HepG2 (cell line): Measurements from ENCODE around the gene NEK8. TPM values are rescaled to one million over a fixed set of nuclear protein-coding genes. Genes with fewer than 3 reads are reported as not detected.

Experiments
- ELF3 ChIP-seq: IDR thresholded peaks from 2 replicates; pipeline ENCODE4 v1.6.1; 2016; ENCODE audit warnings: missing genetic modification reagents, missing compliant biosample characterization
- HOXA5 ChIP-seq: sonication (generic); formaldehyde crosslinking; IDR thresholded peaks from 2 replicates; pipeline ENCODE4 v1.4.0; 2020; ENCODE audit warnings: missing genetic modification reagents
- NFIC ChIP-seq: IDR thresholded peaks from 2 replicates; pipeline ENCODE4 v1.6.1; 2012; ENCODE audit warnings: mild to moderate bottlenecking, low read length, inconsistent platforms
- RBM22 ChIP-seq: fragments of 200-400 bp; formaldehyde crosslinking; optimal IDR thresholded peaks from 2 replicates; pipeline ENCODE3; 2017; ENCODE audit warnings: mild to moderate bottlenecking, low read length, moderate library complexity
- SALL1 ChIP-seq: sonication (generic); formaldehyde crosslinking; IDR thresholded peaks from 2 replicates; pipeline ENCODE4 v1.8.0; 2022; ENCODE audit warnings: mild to moderate bottlenecking, missing genetic modification reagents
- SAP130 ChIP-seq: IDR thresholded peaks from 2 replicates; pipeline ENCODE4 v1.6.1; 2016; ENCODE audit warnings: low read depth
- ZNF274 ChIP-seq: sonication (generic); formaldehyde crosslinking; IDR thresholded peaks from 2 replicates; pipeline ENCODE4 v1.5.1; 2020; ENCODE audit warnings: mild to moderate bottlenecking, missing genetic modification reagents
- ZNF3 ChIP-seq: IDR thresholded peaks from 2 replicates; pipeline ENCODE4 v1.7.0; 2017; ENCODE audit warnings: inconsistent platforms
- ZNF883 ChIP-seq: sonication (generic); formaldehyde crosslinking; IDR thresholded peaks from 2 replicates; pipeline ENCODE4 v1.5.1; 2020; ENCODE audit warnings: mild to moderate bottlenecking, missing genetic modification reagents; ENCODE audit errors: not compliant biosample characterization
- polyA plus RNA-seq, 8 experiments: library from polyadenylated mRNA; depleted of rRNA in 3 of 8; stranded (reverse) in 7 of 8; unstranded in 1 of 8; fragments of >200 nt; fragmentation: Illumina TruSeq in 4 of 8; extraction: Trizol in 4 of 8; gene quantifications; 2 replicates each; pipeline versions ENCODE4 v1.2.1 to v1.2.3, GENCODE V29; 2011 to 2016; ENCODE audit warnings: low read depth in 4 of 8, missing spikeins in 1 of 8, mixed read lengths in 1 of 8; ENCODE audit not compliant: insufficient read depth in 1 of 8
- total RNA-seq, 5 experiments: library from RNA; depleted of rRNA; stranded (reverse); fragments of >200 nt; fragmentation: Illumina TruSeq; extraction: Trizol; gene quantifications; 2 replicates each; pipeline ENCODE4 v1.2.3, GENCODE V29; 2016; ENCODE audit warnings: low read depth in 1 of 5
- TF ChIP-seq, protein P1 (sequence below): sonication (generic); formaldehyde crosslinking; IDR thresholded peaks from 2 replicates; pipeline ENCODE4 v1.5.1; 2020; ENCODE audit warnings: mild to moderate bottlenecking, moderate library complexity, missing genetic modification reagents
- TF ChIP-seq, protein P2 (sequence below): sonication (generic); formaldehyde crosslinking; IDR thresholded peaks from 2 replicates; pipeline ENCODE4 v1.4.0; 2020; ENCODE audit warnings: missing genetic modification reagents, borderline replicate concordance
- TF ChIP-seq, protein P3 (sequence below), 2 experiments: sonication (generic) in 1 of 2; formaldehyde crosslinking in 1 of 2; IDR thresholded peaks; 2 replicates each; pipeline versions ENCODE4 v1.6.1 to v1.9.0; 2014 to 2022; ENCODE audit warnings: antibody characterized with exemption in 1 of 2, borderline replicate concordance in 1 of 2, inconsistent platforms in 1 of 2, low read depth in 1 of 2, missing genetic modification reagents in 1 of 2
- TF ChIP-seq, protein P4 (sequence below): sonication (generic); formaldehyde crosslinking; IDR thresholded peaks from 2 replicates; pipeline ENCODE4 v1.4.0; 2020; ENCODE audit warnings: mild to moderate bottlenecking, missing genetic modification reagents

The NEK8 gene
- total and polyA plus RNA-seq, 2 of the 13 experiments (the other 11 are each of a cell fraction or from before 2014, with no cell fraction given): 5.8 to 13.5 TPM

DNA sequence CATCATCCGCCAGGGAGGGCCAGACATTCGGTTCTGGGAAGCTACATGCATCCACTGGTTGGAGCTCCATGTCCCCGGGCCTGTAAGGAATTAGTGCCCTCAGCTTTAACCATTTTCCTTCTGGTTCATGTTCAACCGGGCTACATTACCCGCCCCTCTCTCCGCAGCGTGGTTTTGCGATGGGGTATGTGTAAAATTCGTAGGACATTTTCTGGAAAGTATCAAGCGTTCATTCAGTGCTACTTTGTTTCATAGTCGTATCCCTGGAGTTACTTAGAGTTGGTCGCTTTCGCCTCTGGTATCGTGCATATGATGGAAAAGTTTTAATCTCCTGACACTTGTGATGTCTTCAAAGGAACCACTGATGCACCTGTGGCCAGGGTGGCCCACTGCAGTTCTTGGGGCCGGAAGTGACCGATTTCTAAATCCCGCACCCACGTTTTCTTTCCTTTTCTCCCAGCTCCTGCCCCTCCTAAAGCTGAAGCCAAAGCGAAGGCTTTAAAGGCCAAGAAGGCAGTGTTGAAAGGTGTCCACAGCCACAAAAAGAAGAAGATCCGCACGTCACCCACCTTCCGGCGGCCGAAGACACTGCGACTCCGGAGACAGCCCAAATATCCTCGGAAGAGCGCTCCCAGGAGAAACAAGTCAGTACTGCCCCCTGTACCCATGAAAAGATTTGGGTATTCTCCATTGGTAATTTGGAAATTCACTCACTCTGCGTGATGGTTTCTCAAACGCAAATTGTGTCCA lies 8.2 kb upstream of the NEK8 start (continued):
- TF ChIP-seq, protein P1, sequence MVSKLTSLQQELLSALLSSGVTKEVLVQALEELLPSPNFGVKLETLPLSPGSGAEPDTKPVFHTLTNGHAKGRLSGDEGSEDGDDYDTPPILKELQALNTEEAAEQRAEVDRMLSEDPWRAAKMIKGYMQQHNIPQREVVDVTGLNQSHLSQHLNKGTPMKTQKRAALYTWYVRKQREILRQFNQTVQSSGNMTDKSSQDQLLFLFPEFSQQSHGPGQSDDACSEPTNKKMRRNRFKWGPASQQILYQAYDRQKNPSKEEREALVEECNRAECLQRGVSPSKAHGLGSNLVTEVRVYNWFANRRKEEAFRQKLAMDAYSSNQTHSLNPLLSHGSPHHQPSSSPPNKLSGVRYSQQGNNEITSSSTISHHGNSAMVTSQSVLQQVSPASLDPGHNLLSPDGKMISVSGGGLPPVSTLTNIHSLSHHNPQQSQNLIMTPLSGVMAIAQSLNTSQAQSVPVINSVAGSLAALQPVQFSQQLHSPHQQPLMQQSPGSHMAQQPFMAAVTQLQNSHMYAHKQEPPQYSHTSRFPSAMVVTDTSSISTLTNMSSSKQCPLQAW (CRISPR knock-in tag): 0 out of 2 replicates have a peak, but pooled peaks have one; percentile 4
- TF ChIP-seq SAP130 (peak; percentile 14; the same call in 1 of the 2 replicates), NFIC (peak; percentile 18; the same call in 1 of the 2 replicates), ZNF274 (CRISPR knock-in tag) (no peak; the same call in 1 of the 2 replicates), RBM22 (peak; percentile 10), ZNF883 (peak; percentile 0), SALL1 (0 out of 2 replicates have a peak, but pooled peaks have one; percentile 32), ZNF3 (CRISPR knock-in tag) (no peak), HOXA5 (CRISPR knock-in tag) (0 out of 2 replicates have a peak, but pooled peaks have one; percentile 2), ELF3 (CRISPR knock-in tag) (no peak)
- TF ChIP-seq, protein P2, sequence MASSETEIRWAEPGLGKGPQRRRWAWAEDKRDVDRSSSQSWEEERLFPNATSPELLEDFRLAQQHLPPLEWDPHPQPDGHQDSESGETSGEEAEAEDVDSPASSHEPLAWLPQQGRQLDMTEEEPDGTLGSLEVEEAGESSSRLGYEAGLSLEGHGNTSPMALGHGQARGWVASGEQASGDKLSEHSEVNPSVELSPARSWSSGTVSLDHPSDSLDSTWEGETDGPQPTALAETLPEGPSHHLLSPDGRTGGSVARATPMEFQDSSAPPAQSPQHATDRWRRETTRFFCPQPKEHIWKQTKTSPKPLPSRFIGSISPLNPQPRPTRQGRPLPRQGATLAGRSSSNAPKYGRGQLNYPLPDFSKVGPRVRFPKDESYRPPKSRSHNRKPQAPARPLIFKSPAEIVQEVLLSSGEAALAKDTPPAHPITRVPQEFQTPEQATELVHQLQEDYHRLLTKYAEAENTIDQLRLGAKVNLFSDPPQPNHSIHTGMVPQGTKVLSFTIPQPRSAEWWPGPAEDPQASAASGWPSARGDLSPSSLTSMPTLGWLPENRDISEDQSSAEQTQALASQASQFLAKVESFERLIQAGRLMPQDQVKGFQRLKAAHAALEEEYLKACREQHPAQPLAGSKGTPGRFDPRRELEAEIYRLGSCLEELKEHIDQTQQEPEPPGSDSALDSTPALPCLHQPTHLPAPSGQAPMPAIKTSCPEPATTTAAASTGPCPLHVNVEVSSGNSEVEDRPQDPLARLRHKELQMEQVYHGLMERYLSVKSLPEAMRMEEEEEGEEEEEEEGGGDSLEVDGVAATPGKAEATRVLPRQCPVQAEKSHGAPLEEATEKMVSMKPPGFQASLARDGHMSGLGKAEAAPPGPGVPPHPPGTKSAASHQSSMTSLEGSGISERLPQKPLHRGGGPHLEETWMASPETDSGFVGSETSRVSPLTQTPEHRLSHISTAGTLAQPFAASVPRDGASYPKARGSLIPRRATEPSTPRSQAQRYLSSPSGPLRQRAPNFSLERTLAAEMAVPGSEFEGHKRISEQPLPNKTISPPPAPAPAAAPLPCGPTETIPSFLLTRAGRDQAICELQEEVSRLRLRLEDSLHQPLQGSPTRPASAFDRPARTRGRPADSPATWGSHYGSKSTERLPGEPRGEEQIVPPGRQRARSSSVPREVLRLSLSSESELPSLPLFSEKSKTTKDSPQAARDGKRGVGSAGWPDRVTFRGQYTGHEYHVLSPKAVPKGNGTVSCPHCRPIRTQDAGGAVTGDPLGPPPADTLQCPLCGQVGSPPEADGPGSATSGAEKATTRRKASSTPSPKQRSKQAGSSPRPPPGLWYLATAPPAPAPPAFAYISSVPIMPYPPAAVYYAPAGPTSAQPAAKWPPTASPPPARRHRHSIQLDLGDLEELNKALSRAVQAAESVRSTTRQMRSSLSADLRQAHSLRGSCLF: 0 out of 2 replicates have a peak, but pooled peaks have one; percentile 31
- TF ChIP-seq, protein P3, sequence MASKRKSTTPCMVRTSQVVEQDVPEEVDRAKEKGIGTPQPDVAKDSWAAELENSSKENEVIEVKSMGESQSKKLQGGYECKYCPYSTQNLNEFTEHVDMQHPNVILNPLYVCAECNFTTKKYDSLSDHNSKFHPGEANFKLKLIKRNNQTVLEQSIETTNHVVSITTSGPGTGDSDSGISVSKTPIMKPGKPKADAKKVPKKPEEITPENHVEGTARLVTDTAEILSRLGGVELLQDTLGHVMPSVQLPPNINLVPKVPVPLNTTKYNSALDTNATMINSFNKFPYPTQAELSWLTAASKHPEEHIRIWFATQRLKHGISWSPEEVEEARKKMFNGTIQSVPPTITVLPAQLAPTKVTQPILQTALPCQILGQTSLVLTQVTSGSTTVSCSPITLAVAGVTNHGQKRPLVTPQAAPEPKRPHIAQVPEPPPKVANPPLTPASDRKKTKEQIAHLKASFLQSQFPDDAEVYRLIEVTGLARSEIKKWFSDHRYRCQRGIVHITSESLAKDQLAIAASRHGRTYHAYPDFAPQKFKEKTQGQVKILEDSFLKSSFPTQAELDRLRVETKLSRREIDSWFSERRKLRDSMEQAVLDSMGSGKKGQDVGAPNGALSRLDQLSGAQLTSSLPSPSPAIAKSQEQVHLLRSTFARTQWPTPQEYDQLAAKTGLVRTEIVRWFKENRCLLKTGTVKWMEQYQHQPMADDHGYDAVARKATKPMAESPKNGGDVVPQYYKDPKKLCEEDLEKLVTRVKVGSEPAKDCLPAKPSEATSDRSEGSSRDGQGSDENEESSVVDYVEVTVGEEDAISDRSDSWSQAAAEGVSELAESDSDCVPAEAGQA (IDR thresholded peaks at IDR 0.05; ENCODE audit: low read depth): no peak
- TF ChIP-seq, protein P3 (CRISPR knock-in tag; IDR thresholded peaks at IDR 0.05; ENCODE audit: borderline replicate concordance): 0 out of 2 replicates have a peak, but pooled peaks have one; percentile 0
- TF ChIP-seq, protein P4, sequence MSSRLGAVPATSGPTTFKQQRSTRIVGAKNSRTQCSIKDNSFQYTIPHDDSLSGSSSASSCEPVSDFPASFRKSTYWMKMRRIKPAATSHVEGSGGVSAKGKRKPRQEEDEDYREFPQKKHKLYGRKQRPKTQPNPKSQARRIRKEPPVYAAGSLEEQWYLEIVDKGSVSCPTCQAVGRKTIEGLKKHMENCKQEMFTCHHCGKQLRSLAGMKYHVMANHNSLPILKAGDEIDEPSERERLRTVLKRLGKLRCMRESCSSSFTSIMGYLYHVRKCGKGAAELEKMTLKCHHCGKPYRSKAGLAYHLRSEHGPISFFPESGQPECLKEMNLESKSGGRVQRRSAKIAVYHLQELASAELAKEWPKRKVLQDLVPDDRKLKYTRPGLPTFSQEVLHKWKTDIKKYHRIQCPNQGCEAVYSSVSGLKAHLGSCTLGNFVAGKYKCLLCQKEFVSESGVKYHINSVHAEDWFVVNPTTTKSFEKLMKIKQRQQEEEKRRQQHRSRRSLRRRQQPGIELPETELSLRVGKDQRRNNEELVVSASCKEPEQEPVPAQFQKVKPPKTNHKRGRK (CRISPR knock-in tag): no peak
